Mucosa of descending colon (tissue), 3 donors: ENCODE data around the gene PRKCZ. TPM values are rescaled to one million over a fixed set of nuclear protein-coding genes. Genes with fewer than 3 reads are reported as not detected.
"Not testable (repeated sequence)": the region's sequence is repeated elsewhere in the genome, so short reads cannot be mapped to it uniquely, and the experiment has no call there.

Source experiments
- ATAC-seq: fragments of 200-7000 bp; cut with Tn5 transposase; one replicate; pipeline ENCODE4 v1.9.1; 2020; ENCODE audit warnings: mild to moderate bottlenecking, moderate library complexity
- DNase-seq, 3 donors: peaks; one replicate each; pipeline ENCODE4 v3.0.0-alpha.2; 2020
- H3K36me3 ChIP-seq: fragments of 200-600 bp; one replicate; pipeline ENCODE4 v1.8.0; 2021; ENCODE audit warnings: low read depth, mild to moderate bottlenecking
- H3K4me1 ChIP-seq: fragments of 200-600 bp; one replicate; pipeline ENCODE4 v1.8.0; 2021; ENCODE audit warnings: low read depth, mild to moderate bottlenecking
- H3K4me3 ChIP-seq: fragments of 200-600 bp; one replicate; pipeline ENCODE4 v1.8.0; 2021; ENCODE audit warnings: mild to moderate bottlenecking
- H3K9me3 ChIP-seq: fragments of 200-600 bp; one replicate; pipeline ENCODE4 v1.8.0; 2021; ENCODE audit warnings: mild to moderate bottlenecking
- CTCF ChIP-seq: fragments of 200-600 bp; IDR thresholded peaks from one replicate; pipeline ENCODE4 v1.8.0; 2022; ENCODE audit warnings: antibody characterized with exemption, mild to moderate bottlenecking
- intact Hi-C, 2 donors: fragments of 100-400 bp; cut with DNase I in 1 of 2; cut with micrococcal nuclease in 1 of 2; formaldehyde crosslinking; loops; one replicate each; pipeline versions ENCODE4 v1.11.0 to v1.11.1; 2022; cut with DNase I, micrococcal nuclease
- total RNA-seq, 3 donors: library from RNA; stranded (reverse); fragmentation: NEBNext Ultra II Directional in 2 of 3; extraction: Animal tissue kit (Norgen Biotek cat#: 25700) in 2 of 3; gene quantifications; one replicate each; pipeline versions ENCODE4 v1.2.1 to v1.2.4, GENCODE V29; 2021 to 2023
- donor health status: DM: no; HTN: no; CAD: no; lungs with moderate emphysema.
- donor health status: DM: no; HTN: no; CAD: no.
- donor health status: DM: no; HTN: yes; CAD: no.

The PRKCZ gene
- total RNA-seq, 3 donors from 2014 or later = 38.9 to 80.2 (median 53.7) TPM

DNA sequence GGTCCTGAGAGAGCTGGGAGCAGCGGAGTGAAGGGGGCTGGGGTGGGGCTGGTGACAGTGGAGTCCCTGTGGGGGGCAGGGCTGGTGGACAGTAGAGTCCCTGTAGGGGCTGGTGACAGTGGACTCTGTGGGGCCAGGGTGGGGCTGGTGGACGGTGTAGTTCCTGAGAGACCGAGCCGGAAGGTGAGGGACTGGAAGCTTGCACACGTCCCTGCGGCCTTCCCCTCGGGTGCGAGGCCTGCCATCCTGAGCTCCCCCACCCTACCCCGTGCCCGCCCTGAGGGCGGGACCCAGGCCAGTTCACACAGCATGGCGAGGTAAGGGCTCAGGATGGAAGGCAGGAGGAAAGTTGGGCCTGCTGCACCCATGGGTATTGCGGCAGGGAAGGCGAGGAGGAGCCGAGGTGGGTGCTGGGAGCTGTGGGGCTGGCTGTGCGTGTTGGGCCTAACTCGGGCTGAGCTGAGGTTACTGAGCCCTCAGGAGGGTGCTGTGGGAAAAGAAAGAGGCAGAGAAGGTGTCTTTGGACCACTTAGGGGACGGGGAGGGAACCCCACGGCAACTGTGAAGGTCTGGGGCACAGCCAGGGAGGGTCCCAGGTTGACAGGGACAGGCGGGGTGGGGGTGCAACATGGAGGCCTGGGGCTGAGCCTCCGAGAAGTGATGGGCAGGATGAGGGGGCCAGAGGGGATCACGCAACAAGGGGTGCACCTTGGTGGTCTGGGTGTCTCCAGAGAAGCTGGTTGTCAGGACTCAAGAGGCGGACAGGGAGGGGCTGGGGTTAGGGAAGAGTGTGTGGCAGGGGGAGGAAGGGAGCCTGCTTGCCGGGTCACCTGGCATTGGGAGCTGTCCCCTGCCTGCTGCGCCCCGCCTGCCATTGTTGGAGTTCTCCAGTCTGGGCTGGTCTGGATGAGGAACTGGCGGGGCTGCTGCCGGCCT is 60.8 kb downstream of the PRKCZ start:
- no peak for ATAC-seq
- Histone ChIP-seq H3K4me1 (no peaks in the 10 kb centered on the region), H3K4me3 (no peak overlapping the region), H3K36me3 (no peaks in the 10 kb centered on the region), H3K9me3 (no peaks in the 10 kb centered on the region)
- peak in 1 of 3 donors; percentile 25 for DNase-seq
- no peak for TF ChIP-seq CTCF
- intact Hi-C loops = no loop called here

GRCh38 chr1:2111674-2112035 is 61.4 kb downstream of the PRKCZ start:
- H3K9me3 ChIP-seq = no peaks in the 10 kb centered on the region
- H3K36me3 ChIP-seq = no peaks in the 10 kb centered on the region
- no peak for TF ChIP-seq CTCF
- intact Hi-C loops = no loop called here
- no peak overlapping the region for H3K4me3 ChIP-seq
- no peaks in the 10 kb centered on the region for H3K4me1 ChIP-seq
- no peak for ATAC-seq
- no peak for DNase-seq

DNA sequence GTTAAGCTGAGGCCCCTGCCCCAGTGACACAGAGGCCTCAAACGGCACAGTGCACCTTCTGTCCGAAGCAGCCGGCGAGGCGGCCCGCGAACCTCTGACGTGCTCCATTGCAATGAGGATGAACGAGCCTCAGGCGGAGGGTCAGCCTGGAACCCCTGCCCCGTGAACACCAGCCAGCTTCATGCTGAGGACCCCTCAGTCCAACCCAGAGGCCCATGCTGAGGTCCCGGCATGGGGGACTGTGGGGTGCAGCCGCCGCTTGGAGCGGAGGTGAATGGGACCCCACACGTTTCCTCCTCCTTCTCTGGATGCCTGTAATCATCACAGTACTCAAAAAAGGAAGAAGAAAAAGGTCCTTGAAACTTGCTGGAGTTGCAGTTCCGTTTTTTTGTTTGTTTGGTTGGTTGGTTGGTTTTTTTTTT is 62.1 kb downstream of the PRKCZ start:
- no peaks in the 10 kb centered on the region for H3K36me3 ChIP-seq
- H3K9me3 ChIP-seq = no peaks in the 10 kb centered on the region
- no peaks in the 10 kb centered on the region for H3K4me1 ChIP-seq
- H3K4me3 ChIP-seq = no peak overlapping the region
- TF ChIP-seq CTCF = no peak
- intact Hi-C loops = no loop called here
- DNase-seq (peak in 1 of 3 donors; percentile 25), ATAC-seq (peak; percentile 35)

DNA sequence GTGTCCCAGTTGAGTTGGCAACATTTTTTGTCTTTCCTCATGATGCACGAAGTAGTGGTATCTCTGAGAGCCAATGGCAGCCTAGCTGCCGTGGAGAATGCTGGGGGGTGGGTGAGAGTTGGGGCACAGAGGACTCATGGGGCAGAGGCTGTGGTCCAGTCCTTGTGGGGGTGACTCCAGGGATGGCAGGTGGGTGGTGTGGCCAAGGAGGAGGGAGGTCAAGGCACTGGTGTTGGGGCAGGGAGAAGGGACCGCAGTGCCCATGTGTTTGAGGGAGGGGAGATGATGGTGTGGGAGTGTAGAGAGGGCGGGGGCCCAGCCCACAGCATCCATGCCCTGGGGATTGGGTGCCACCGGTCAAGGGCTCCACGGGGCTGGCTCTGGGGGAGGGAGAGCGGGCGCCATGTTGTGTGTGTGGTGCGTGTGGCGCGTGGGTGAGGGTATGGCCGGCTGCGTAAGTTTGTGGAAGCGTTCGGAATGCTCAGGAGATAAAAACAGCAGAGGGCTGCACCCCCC is 63.5 kb downstream of the PRKCZ start:
- intact Hi-C loops = no loop called here
- Histone ChIP-seq H3K9me3 (no peaks in the 10 kb centered on the region), H3K4me3 (no peak overlapping the region), H3K4me1 (no peaks in the 10 kb centered on the region), H3K36me3 (no peaks in the 10 kb centered on the region)
- TF ChIP-seq CTCF = no peak
- ATAC-seq = no peak
- DNase-seq = peak in 1 of 3 donors; percentile 10

DNA sequence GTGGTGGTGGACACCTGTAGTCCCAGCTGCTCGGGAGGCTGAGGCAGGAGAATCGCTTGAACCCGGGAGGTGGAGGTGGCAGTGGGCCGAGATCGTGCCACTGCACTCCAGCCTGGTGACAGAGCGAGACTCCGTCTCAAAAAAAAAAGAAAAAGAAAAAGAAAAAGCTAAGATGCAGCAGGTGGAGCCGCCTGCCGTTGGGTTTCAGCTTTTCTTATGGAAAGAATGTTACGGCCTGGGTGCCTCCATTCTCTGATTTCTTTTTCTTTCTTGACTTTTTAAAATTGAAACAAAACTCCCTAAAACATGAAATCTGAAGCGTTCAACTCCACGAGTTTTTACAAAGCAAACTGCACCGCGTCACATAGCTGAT is 64.4 kb downstream of the PRKCZ start:
- H3K4me1 ChIP-seq, ATAC-seq, H3K9me3 ChIP-seq, H3K36me3 ChIP-seq, H3K4me3 ChIP-seq, intact Hi-C loops, DNase-seq: not testable (repeated sequence)

GRCh38 chr1:2115008-2115641 is 64.9 kb downstream of the PRKCZ start:
- Histone ChIP-seq H3K4me1 (no peaks in the 10 kb centered on the region), H3K9me3 (no peaks in the 10 kb centered on the region), H3K4me3 (no peak overlapping the region), H3K36me3 (no peaks in the 10 kb centered on the region)
- TF ChIP-seq CTCF = no peak
- DNase-seq = peak in 1 of 3 donors; percentile 13
- no peak for ATAC-seq
- intact Hi-C loops = no loop called here
